ENCODE measurements around the gene GPR107.

The GPR107 gene

DNA sequence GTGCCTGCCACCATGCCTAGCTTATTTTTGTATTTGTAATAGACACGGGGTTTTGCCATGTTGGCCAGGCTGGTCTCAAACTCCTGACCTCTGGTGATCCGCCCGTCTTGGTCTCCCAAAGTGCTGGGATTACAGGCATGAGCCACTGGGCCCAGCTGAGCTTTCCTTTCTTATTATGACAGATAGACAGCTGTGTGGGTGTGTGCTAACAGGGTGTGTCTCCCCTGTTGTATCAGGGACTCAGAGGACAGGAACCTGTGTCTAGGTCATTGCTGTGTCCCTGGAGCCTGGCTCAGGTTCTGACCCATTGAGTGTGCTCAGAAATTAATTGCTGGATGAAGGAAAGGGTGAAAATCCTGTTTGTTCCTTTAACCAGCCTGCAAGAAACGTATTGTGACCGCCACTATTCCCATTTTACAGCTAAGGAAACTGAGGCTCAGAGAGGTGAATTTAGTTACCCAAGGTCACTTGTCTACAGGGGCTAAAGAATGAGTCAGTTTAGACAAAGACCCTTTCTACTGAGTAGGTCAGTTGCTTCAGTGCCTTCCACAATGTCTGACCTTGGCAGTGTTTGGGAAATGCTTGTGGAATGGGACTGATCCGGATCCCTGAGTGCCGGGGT is 135.3 kb downstream of the GPR107 start:
- TF ChIP-seq, protein P1, sequence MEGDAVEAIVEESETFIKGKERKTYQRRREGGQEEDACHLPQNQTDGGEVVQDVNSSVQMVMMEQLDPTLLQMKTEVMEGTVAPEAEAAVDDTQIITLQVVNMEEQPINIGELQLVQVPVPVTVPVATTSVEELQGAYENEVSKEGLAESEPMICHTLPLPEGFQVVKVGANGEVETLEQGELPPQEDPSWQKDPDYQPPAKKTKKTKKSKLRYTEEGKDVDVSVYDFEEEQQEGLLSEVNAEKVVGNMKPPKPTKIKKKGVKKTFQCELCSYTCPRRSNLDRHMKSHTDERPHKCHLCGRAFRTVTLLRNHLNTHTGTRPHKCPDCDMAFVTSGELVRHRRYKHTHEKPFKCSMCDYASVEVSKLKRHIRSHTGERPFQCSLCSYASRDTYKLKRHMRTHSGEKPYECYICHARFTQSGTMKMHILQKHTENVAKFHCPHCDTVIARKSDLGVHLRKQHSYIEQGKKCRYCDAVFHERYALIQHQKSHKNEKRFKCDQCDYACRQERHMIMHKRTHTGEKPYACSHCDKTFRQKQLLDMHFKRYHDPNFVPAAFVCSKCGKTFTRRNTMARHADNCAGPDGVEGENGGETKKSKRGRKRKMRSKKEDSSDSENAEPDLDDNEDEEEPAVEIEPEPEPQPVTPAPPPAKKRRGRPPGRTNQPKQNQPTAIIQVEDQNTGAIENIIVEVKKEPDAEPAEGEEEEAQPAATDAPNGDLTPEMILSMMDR (IDR thresholded peaks at IDR 0.05; ENCODE audit: low read depth, low read length) = no peak
- no peak for DNase-seq (ENCODE audit: extremely low read depth, low read depth)

Data from AG09319 (cell line).